ENCODE data around the gene KDM6B. TPM values are rescaled to one million over a fixed set of nuclear protein-coding genes. Genes with fewer than 3 reads are reported as not detected.

The KDM6B gene
- total RNA-seq, 1 experiment from 2014 or later = 0.34 TPM

DNA sequence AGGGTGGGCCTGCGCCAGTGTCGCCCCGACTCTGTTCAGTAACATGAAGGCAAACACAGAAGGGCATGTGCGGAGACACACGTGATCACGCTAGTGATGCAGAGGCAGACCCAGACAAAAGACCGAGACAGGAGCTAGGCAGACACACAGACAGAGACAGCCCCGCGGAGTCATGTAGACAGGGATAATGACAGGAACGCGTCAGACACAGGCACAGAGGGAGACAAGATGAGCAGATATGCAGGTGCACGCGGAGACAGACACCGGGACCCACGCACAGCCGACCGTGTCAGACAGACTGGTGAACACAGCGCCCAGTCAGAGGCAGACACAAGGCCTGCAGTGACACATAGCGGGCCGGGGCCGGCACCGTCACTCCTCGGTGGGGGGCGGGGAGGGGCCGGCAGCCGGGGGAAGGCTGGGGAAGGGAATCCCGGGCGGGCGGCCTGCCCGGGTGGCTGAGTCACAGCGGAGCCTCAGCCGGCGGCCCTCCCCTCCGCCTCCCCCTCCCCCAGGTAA lies 7.4 kb downstream of the KDM6B start:
- Histone ChIP-seq H3K4me1 (replicated peaks) (peaks cover 42% of the 10 kb centered on the region), H3K27me3 (replicated peaks) (no peaks in the 10 kb centered on the region), H3K36me3 (peaks cover 5% of the 10 kb centered on the region), H3K9me3 (replicated peaks) (no peaks in the 10 kb centered on the region), H3K4me3 (peak overlapping the region; percentile 51), H3K27ac (peak overlapping the region; percentile 97)
- DNase-seq (ENCODE audit: low read depth in 1 of 2, low spot score in 2 of 2) = peak; percentile 56 to 87

DNA sequence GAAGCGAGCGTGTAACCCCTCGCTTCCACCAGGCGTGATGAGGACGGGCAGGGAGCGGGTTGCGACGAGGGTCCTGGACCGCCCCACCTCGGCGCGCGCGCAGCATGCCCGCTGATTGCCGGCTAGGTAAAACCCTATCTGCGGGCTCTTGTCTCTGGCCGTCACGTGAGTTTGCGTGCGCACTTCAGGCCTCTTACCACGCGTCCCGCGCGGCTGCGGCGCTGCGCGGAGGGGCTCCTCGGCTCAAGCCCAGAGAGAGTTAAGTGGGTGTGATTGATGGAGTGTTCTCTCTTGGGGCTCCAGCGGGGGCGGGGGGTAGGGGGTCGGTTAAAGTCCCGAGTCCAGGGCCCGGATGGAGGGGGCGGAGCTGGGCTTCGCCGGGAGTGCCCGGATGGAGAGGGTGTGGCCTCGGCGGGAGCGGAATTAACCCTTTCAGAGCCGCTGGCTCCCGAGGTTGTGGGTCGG lies 7.9 kb downstream of the KDM6B start:
- peak; percentile 88 for DNase-seq (ENCODE audit: low read depth in 1 of 2, low spot score in 2 of 2)
- peak overlapping the region; percentile 97 for H3K27ac ChIP-seq
- no peaks in the 10 kb centered on the region for H3K9me3 ChIP-seq (replicated peaks)
- peaks cover 7% of the 10 kb centered on the region for H3K36me3 ChIP-seq
- H3K27me3 ChIP-seq (replicated peaks) = no peaks in the 10 kb centered on the region
- H3K4me3 ChIP-seq = peak overlapping the region; percentile 51
- H3K4me1 ChIP-seq (replicated peaks) = peaks cover 37% of the 10 kb centered on the region

DNA sequence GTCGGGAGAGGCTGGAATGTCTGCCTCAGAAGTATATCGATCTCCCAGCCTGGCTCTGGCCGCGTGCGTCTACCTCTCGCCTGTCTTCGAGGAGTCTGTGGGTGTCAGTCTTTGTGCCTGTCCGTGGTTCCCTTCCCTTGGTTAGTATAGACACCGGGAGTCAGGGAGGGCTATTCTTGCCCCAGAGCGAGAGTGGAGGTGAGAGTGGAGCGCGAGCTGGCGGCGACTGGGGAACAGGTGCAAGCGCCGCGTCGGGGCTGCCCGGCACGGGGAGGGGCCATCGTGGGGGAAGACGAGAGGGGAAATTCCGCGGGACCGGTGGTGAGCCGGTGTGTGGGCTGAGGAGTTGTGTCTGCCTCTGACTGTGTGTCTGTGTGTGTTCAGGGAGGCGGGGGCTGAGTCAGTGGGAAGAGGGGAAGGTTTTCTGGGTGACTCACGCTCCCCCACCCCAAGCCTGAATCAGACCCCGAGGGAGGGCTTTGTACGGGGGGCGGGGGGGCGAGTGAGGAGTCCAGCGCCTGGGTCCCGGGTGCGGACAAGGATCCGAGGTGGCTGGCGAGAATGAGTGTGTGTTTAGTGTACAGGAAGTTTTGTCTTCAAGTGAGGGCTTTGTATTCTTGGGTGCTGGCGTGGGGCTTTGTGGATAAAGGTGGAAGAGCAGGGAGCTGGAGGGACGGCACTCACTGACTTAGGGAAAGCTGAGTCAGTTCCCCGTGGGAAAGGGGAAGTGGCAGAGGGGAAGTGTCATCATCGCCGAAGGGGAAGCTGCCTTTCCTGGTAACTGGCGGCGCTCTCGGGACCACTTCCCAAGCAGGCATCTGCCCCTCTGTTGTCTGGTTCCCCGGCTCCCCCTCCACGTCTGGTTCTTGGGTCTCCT lies 8.6 kb downstream of the KDM6B start:
- H3K27ac ChIP-seq = peak overlapping the region; percentile 97
- H3K27me3 ChIP-seq (replicated peaks) = no peaks in the 10 kb centered on the region
- H3K4me1 ChIP-seq (replicated peaks) = peaks cover 31% of the 10 kb centered on the region
- H3K9me3 ChIP-seq (replicated peaks) = no peaks in the 10 kb centered on the region
- peak overlapping the region; percentile 51 for H3K4me3 ChIP-seq
- peaks cover 11% of the 10 kb centered on the region for H3K36me3 ChIP-seq
- DNase-seq (ENCODE audit: low read depth in 1 of 2, low spot score in 2 of 2) = peak; percentile 91

DNA sequence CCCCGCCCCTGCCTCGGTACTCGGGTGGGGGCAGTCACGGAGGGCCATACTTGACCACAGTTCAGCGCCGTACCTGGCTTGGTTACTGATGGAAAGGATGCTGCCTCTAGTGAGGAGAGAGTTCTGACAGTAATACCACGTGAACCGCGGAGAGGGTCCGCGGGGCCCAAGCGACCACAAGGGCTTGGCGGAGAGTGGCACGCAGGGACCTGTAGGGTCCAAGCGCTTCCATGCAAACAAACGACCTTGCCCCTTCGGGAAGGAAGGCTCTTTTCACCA lies 9.2 kb downstream of the KDM6B start:
- Histone ChIP-seq H3K4me3 (peak overlapping the region; percentile 51), H3K4me1 (replicated peaks) (peaks cover 29% of the 10 kb centered on the region), H3K27me3 (replicated peaks) (no peaks in the 10 kb centered on the region), H3K27ac (peak overlapping the region; percentile 97), H3K36me3 (peaks cover 11% of the 10 kb centered on the region), H3K9me3 (replicated peaks) (no peaks in the 10 kb centered on the region)
- peak in 1 of 2 experiments; percentile 60 for DNase-seq (ENCODE audit: low read depth in 1 of 2, low spot score in 2 of 2)

DNA sequence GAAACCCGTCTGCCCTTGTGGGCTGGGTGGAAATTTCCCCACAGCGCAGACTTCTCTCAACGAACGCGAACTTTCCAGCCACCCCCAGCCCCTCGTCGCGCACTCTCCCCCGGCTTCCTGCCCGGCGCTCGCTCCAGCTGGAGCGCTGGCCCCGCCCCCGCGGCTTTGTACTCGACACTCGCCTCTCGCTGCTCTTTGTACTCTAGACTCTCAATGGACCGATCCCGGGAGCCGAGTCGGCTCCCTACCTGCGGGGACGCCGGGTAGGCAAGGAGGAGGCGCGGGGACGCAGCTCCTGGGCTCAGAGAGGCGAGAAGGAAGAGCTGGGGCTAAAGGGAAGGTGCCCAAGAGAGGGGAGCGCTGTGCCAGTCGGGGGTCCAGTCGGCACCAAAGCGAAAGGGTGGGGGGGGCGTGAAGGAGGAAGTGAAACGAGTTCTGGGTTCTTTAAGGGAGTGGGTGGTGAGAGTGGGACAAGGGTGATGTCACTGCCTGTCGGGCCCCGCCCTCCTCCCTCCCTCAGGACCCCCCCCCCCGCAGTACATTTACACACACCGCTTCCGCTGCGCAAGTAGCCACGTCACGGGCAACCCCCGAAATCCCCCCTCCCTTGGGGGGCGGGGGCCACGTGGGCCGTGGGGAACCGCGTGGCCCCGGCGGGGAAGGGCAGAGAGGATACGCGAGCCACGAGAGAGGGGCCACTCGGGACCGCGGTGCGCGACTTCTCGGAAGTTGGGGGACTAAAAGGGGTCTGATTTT lies 9.7 kb downstream of the KDM6B start:
- peaks cover 26% of the 10 kb centered on the region for H3K4me1 ChIP-seq (replicated peaks)
- H3K27ac ChIP-seq = peak overlapping the region; percentile 97
- peak overlapping the region; percentile 51 for H3K4me3 ChIP-seq
- H3K9me3 ChIP-seq (replicated peaks) = no peaks in the 10 kb centered on the region
- peak; percentile 82 to 84 for DNase-seq (ENCODE audit: low read depth in 1 of 2, low spot score in 2 of 2)
- H3K36me3 ChIP-seq = peaks cover 11% of the 10 kb centered on the region
- H3K27me3 ChIP-seq (replicated peaks) = no peaks in the 10 kb centered on the region

DNA sequence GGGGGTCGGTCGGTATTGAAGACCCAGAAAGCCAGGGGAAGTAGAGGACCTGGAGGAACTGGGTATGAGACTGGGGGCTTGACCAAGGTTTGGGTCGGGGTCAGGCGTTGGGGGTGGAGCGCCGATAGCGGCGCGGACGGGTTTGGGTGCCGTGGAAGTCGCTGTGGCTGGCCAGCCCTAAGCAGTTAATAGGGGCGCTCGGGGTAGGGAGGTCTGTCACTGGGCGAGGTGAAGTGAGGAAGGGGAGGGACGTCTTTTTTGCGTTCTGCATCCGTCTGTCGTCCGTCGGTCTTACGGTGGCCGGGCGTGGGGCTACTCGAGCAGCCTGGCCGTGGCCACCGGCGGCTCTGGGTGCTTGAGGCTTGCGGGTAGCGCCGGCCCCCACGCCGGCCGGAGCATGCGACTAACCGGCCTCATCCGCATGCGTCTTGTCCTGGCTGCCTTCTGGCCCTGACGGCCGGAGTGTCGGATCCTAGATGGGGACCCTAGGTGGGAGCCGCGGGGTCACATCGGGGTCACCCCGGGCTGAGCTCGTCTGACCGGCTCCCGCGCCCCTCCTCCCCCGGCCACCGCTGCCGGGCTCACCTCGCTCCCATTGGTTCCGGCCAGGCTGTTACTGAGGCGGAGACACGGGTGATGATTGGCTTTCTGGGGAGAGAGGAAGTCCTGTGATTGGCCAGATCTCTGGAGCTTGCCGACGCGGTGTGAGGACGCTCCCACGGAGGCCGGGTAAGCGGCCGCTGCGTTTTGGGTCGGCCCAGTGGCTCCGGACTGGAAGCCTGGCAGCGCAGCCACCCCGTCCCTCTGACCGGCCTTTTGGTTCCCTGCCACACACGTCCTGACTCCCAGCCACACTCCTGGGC lies 10.5 kb downstream of the KDM6B start:
- Histone ChIP-seq H3K4me3 (peak overlapping the region; percentile 51), H3K27ac (peak overlapping the region; percentile 97), H3K27me3 (replicated peaks) (no peaks in the 10 kb centered on the region), H3K36me3 (peaks cover 16% of the 10 kb centered on the region), H3K9me3 (replicated peaks) (no peaks in the 10 kb centered on the region), H3K4me1 (replicated peaks) (peaks cover 25% of the 10 kb centered on the region)
- peak; percentile 91 to 92 for DNase-seq (ENCODE audit: low read depth in 1 of 2, low spot score in 2 of 2)

DNA sequence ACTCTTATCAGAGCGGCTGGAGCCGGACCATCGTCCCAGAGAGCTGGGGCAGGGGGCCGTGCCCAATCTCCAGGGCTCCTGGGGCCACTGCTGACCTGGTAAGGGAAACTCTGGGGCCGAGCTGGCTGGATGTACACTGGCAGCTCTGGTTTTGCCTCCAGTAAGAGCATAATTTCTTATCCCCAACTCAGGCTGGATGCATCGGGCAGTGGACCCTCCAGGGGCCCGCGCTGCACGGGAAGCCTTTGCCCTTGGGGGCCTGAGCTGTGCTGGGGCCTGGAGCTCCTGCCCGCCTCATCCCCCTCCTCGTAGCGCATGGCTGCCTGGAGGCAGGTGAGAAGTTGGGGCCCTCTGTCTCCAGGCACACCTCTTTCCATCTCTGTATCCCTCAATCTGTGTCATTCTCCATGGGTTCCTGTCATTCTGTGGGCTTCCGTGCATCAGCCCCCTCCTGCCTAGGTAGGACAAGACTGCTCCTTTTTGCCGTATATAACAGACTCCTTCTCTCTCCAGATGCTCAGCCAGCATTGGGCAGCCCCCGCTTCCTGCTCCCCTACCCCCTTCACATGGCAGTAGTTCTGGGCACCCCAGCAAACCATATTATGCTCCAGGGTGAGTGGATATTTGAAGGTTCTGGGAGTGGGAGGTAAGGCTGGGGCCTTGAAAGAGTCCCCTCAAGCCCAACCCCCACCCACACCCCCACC lies 11.5 kb downstream of the KDM6B start:
- Histone ChIP-seq H3K4me3 (peak overlapping the region; percentile 51), H3K27ac (peak overlapping the region; percentile 22; the same call in 1 of the 2 replicates), H3K36me3 (peaks cover 23% of the 10 kb centered on the region)

DNA sequence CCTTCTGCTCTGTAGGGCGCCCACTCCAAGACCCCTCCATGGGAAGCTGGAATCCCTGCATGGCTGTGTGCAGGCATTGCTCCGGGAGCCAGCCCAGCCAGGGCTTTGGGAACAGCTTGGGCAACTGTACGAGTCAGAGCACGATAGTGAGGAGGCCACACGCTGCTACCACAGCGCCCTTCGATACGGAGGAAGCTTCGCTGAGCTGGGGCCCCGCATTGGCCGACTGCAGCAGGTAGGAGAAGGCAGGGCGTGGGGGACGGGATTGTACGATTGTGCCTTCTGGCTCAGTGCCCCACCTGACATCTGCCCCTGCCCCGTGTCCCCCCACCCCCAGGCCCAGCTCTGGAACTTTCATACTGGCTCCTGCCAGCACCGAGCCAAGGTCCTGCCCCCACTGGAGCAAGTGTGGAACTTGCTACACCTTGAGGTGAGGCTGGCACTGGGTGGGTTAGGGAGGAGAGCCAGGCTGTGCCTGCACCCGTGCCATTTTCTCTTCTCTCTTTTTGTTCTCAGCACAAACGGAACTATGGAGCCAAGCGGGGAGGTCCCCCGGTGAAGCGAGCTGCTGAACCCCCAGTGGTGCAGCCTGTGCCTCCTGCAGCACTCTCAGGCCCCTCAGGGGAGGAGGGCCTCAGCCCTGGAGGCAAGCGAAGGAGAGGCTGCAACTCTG lies 12.2 kb downstream of the KDM6B start:
- H3K36me3 ChIP-seq = peaks cover 27% of the 10 kb centered on the region
- DNase-seq (ENCODE audit: low read depth in 1 of 2, low spot score in 2 of 2) = no peak
- no peak overlapping the region for H3K27ac ChIP-seq
- H3K4me3 ChIP-seq = no peak overlapping the region
- peaks cover 20% of the 10 kb centered on the region for H3K4me1 ChIP-seq (replicated peaks)
- H3K9me3 ChIP-seq (replicated peaks) = no peaks in the 10 kb centered on the region
- H3K27me3 ChIP-seq (replicated peaks) = no peaks in the 10 kb centered on the region

More for the DNA sequence above, 11.5 kb downstream of the KDM6B start:
- Histone ChIP-seq H3K9me3 (replicated peaks) (no peaks in the 10 kb centered on the region), H3K4me1 (replicated peaks) (peaks cover 25% of the 10 kb centered on the region), H3K27me3 (replicated peaks) (no peaks in the 10 kb centered on the region)
- DNase-seq (ENCODE audit: low read depth in 1 of 2, low spot score in 2 of 2) = no peak

DNA sequence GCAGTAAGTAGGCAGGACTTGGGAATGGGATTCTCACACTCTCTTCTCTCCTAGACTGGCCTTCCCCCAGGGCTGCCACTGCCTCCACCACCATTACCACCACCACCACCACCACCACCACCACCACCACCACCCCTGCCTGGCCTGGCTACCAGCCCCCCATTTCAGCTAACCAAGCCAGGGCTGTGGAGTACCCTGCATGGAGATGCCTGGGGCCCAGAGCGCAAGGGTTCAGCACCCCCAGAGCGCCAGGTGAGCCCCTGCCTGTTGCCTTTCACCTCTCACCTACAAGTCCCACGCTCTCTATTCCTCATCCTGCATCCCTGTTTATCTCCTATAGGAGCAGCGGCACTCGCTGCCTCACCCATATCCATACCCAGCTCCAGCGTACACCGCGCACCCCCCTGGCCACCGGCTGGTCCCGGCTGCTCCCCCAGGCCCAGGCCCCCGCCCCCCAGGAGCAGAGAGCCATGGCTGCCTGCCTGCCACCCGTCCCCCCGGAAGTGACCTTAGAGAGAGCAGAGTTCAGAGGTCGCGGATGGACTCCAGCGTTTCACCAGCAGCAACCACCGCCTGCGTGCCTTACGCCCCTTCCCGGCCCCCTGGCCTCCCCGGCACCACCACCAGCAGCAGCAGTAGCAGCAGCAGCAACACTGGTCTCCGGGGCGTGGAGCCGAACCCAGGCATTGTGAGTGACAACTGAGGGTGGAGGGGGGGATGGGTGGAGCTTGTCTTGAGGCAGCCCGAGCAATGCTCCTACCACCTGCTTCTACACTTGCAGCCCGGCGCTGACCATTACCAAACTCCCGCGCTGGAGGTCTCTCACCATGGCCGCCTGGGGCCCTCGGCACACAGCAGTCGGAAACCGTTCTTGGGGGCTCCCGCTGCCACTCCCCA lies 13.0 kb downstream of the KDM6B start:
- H3K27ac ChIP-seq = no peak overlapping the region
- no peak overlapping the region for H3K4me3 ChIP-seq
- no peak for DNase-seq (ENCODE audit: low read depth in 1 of 2, low spot score in 2 of 2)
- no peaks in the 10 kb centered on the region for H3K27me3 ChIP-seq (replicated peaks)
- H3K9me3 ChIP-seq (replicated peaks) = no peaks in the 10 kb centered on the region; the same call in 1 of the 2 replicates
- H3K4me1 ChIP-seq (replicated peaks) = peaks cover 21% of the 10 kb centered on the region
- H3K36me3 ChIP-seq = peaks cover 35% of the 10 kb centered on the region

DNA sequence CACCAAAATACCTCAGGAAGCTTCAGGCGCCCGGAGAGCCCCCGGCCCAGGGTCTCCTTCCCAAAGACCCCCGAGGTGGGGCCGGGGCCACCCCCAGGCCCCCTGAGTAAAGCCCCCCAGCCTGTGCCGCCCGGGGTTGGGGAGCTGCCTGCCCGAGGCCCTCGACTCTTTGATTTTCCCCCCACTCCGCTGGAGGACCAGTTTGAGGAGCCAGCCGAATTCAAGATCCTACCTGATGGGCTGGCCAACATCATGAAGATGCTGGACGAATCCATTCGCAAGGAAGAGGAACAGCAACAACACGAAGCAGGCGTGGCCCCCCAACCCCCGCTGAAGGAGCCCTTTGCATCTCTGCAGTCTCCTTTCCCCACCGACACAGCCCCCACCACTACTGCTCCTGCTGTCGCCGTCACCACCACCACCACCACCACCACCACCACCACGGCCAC lies 14.1 kb downstream of the KDM6B start:
- no peaks in the 10 kb centered on the region for H3K27me3 ChIP-seq (replicated peaks)
- no peaks in the 10 kb centered on the region; the same call in 1 of the 2 replicates for H3K9me3 ChIP-seq (replicated peaks)
- H3K4me1 ChIP-seq (replicated peaks) = peaks cover 13% of the 10 kb centered on the region
- no peak overlapping the region for H3K4me3 ChIP-seq
- DNase-seq (ENCODE audit: low read depth in 1 of 2, low spot score in 2 of 2) = no peak
- no peak overlapping the region for H3K27ac ChIP-seq
- H3K36me3 ChIP-seq = peaks cover 46% of the 10 kb centered on the region

DNA sequence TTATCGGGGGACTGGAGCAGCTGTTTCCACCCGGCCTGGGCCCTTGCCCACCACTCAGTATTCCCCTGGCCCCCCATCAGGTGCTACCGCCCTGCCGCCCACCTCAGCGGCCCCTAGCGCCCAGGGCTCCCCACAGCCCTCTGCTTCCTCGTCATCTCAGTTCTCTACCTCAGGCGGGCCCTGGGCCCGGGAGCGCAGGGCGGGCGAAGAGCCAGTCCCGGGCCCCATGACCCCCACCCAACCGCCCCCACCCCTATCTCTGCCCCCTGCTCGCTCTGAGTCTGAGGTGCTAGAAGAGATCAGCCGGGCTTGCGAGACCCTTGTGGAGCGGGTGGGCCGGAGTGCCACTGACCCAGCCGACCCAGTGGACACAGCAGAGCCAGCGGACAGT lies 14.7 kb downstream of the KDM6B start:
- H3K4me3 ChIP-seq = no peak overlapping the region
- H3K36me3 ChIP-seq = peaks cover 48% of the 10 kb centered on the region
- H3K4me1 ChIP-seq (replicated peaks) = peaks cover 11% of the 10 kb centered on the region
- no peak for DNase-seq (ENCODE audit: low read depth in 1 of 2, low spot score in 2 of 2)
- H3K27ac ChIP-seq = no peak overlapping the region
- no peaks in the 10 kb centered on the region; the same call in 1 of the 2 replicates for H3K9me3 ChIP-seq (replicated peaks)
- H3K27me3 ChIP-seq (replicated peaks) = no peaks in the 10 kb centered on the region

All from SJSA1 (cell line).